Liver (tissue), 9 donors: ENCODE results near the gene ZCCHC14. TPM values are rescaled to one million over a fixed set of nuclear protein-coding genes. Genes with fewer than 3 reads are reported as not detected.

Experiments
- DNase-seq: peaks from one replicate; pipeline ENCODE4 v3.0.0-alpha.2; 2017; ENCODE audit warnings: low spot score
- H3K27ac ChIP-seq, 2 donors: one replicate each; pipeline ENCODE4 v1.7.0; 2013; ENCODE audit warnings: inconsistent platforms in 2 of 2, low read length in 2 of 2, control low read depth in 1 of 2, low read depth in 1 of 2, mild to moderate bottlenecking in 1 of 2
- H3K27me3 ChIP-seq, 4 donors: one replicate each; pipeline versions ENCODE4 v1.6.1 to v1.7.0; 2013; ENCODE audit warnings: low read length in 3 of 4, inconsistent platforms in 1 of 4, mild to moderate bottlenecking in 1 of 4, moderate library complexity in 1 of 4; ENCODE audit not compliant: control insufficient read depth in 4 of 4, insufficient read depth in 4 of 4
- H3K36me3 ChIP-seq, 4 donors: one replicate each; pipeline versions ENCODE4 v1.6.1 to v1.7.0; 2013; ENCODE audit warnings: low read length in 3 of 4, mild to moderate bottlenecking in 3 of 4, low read depth in 1 of 4, moderate library complexity in 1 of 4; ENCODE audit not compliant: control insufficient read depth in 4 of 4, insufficient read depth in 3 of 4
- H3K4me1 ChIP-seq, 4 donors: one replicate each; pipeline versions ENCODE4 v1.6.1 to v1.7.0; 2013; ENCODE audit warnings: low read length in 3 of 4, mild to moderate bottlenecking in 3 of 4, moderate library complexity in 1 of 4; ENCODE audit not compliant: control insufficient read depth in 4 of 4, insufficient read depth in 4 of 4
- H3K4me3 ChIP-seq, 3 donors: one replicate each; pipeline versions ENCODE4 v1.6.1 to v1.7.0; 2013; ENCODE audit warnings: low read length in 3 of 3, control low read depth in 1 of 3, low read depth in 1 of 3, mild to moderate bottlenecking in 1 of 3
- H3K9ac ChIP-seq, 2 donors: one replicate each; pipeline ENCODE4 v1.7.0; 2013; ENCODE audit warnings: low read length in 2 of 2, mild to moderate bottlenecking in 2 of 2, moderate library complexity in 2 of 2, control low read depth in 1 of 2, low read depth in 1 of 2
- H3K9me3 ChIP-seq, 4 donors: one replicate each; pipeline versions ENCODE4 v1.6.1 to v1.7.0; 2013; ENCODE audit warnings: low read length in 3 of 4; ENCODE audit not compliant: control insufficient read depth in 4 of 4
- ATF3 ChIP-seq: IDR thresholded peaks from 2 replicates; pipeline ENCODE4 v1.6.1; 2016; ENCODE audit warnings: antibody characterized with exemption
- CTCF ChIP-seq: fragments of 150-350 bp; IDR thresholded peaks from 2 replicates; pipeline ENCODE4 v1.5.1; 2017; ENCODE audit warnings: improper control_type of control experiment, low read depth, low read length; ENCODE audit not compliant: missing input control
- EGR1 ChIP-seq, 2 donors: IDR thresholded peaks; 2 replicates each; pipeline ENCODE4 v1.6.1; 2016 to 2018; ENCODE audit warnings: antibody characterized with exemption in 2 of 2, low read depth in 2 of 2
- GABPA ChIP-seq, 2 donors: IDR thresholded peaks in 1 of 2; conservative IDR thresholded peaks in 1 of 2; 2 replicates each; pipeline ENCODE4 v1.6.1; 2016; ENCODE audit warnings: antibody characterized with exemption in 2 of 2, mild to moderate bottlenecking in 1 of 2, moderate library complexity in 1 of 2
- HNF4A ChIP-seq, 2 donors: conservative IDR thresholded peaks; 2 replicates each; pipeline ENCODE4 v1.6.1; 2016; ENCODE audit warnings: antibody characterized with exemption in 2 of 2, mild to moderate bottlenecking in 2 of 2
- JUND ChIP-seq, 2 donors: IDR thresholded peaks; 2 replicates each; pipeline ENCODE4 v1.6.1; 2016; ENCODE audit warnings: antibody characterized with exemption in 2 of 2
- NR2F2 ChIP-seq: IDR thresholded peaks from 2 replicates; pipeline ENCODE4 v1.6.1; 2016; ENCODE audit warnings: antibody characterized with exemption
- RXRA ChIP-seq, 2 donors: IDR thresholded peaks; 2 replicates each; pipeline ENCODE4 v1.6.1; 2017 to 2018; ENCODE audit warnings: antibody characterized with exemption in 2 of 2, mild to moderate bottlenecking in 1 of 2
- SP1 ChIP-seq: IDR thresholded peaks from 2 replicates; pipeline ENCODE4 v1.6.1; 2018; ENCODE audit warnings: antibody characterized with exemption, mild to moderate bottlenecking
- TAF1 ChIP-seq: conservative IDR thresholded peaks from 2 replicates; pipeline ENCODE4 v1.6.1; 2016; ENCODE audit warnings: antibody characterized with exemption, mild to moderate bottlenecking
- YY1 ChIP-seq: IDR thresholded peaks from 2 replicates; pipeline ENCODE4 v1.6.1; 2016; ENCODE audit warnings: antibody characterized with exemption, mild to moderate bottlenecking
- WGBS: extraction: QIAGEN DNeasy Blood & Tissue Kit; methylation state at CpG from one replicate; pipeline ENCODE4 v1.1.7; 2013; 5-methylcytosine and 5-hydroxymethylcytosine counted together
- polyA plus RNA-seq, 2 donors: library from polyadenylated mRNA; stranded (reverse) in 1 of 2; unstranded in 1 of 2; fragments of 200-250 nt in 1 of 2; fragments of >200 nt in 1 of 2; fragmentation: Nextera tagmentation in 1 of 2; extraction: Ambion mirVana in 1 of 2; gene quantifications; one replicate each; pipeline versions ENCODE4 v1.2.1 to v1.2.3, GENCODE V29; 2013 to 2015
- total RNA-seq, 2 donors: library from RNA; depleted of rRNA; stranded (reverse); fragments of >200 nt; gene quantifications; one replicate each; pipeline ENCODE4 v1.2.3, GENCODE V29; 2014
- TF ChIP-seq, protein P1 (sequence below): IDR thresholded peaks from 2 replicates; pipeline ENCODE4 v1.6.1; 2016; ENCODE audit warnings: antibody characterized with exemption, mild to moderate bottlenecking
- donor health status: healthy.
- donor health status: healthy.
- donor health status: healthy.
- donor health status: healthy.
- donor health status: healthy.

ZCCHC14 gene
- total and polyA plus RNA-seq, 4 donors, result 6.3 to 21.7 (median 8.0) TPM

GRCh38 chr16:87457709-87458423 lies 35.0 kb downstream of the ZCCHC14 start:
- no peak for TF ChIP-seq CTCF
- TF ChIP-seq, protein P1, sequence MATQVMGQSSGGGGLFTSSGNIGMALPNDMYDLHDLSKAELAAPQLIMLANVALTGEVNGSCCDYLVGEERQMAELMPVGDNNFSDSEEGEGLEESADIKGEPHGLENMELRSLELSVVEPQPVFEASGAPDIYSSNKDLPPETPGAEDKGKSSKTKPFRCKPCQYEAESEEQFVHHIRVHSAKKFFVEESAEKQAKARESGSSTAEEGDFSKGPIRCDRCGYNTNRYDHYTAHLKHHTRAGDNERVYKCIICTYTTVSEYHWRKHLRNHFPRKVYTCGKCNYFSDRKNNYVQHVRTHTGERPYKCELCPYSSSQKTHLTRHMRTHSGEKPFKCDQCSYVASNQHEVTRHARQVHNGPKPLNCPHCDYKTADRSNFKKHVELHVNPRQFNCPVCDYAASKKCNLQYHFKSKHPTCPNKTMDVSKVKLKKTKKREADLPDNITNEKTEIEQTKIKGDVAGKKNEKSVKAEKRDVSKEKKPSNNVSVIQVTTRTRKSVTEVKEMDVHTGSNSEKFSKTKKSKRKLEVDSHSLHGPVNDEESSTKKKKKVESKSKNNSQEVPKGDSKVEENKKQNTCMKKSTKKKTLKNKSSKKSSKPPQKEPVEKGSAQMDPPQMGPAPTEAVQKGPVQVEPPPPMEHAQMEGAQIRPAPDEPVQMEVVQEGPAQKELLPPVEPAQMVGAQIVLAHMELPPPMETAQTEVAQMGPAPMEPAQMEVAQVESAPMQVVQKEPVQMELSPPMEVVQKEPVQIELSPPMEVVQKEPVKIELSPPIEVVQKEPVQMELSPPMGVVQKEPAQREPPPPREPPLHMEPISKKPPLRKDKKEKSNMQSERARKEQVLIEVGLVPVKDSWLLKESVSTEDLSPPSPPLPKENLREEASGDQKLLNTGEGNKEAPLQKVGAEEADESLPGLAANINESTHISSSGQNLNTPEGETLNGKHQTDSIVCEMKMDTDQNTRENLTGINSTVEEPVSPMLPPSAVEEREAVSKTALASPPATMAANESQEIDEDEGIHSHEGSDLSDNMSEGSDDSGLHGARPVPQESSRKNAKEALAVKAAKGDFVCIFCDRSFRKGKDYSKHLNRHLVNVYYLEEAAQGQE, result no peak
- TF ChIP-seq TAF1, result no peak
- no peak for TF ChIP-seq JUND (IDR thresholded peaks at IDR 0.05)
- TF ChIP-seq ATF3, result no peak
- TF ChIP-seq EGR1 (IDR thresholded peaks at IDR 0.05; ENCODE audit: low read depth in 2 of 2), result no peak
- no peak for TF ChIP-seq RXRA (IDR thresholded peaks at IDR 0.05)
- no peak for TF ChIP-seq NR2F2
- TF ChIP-seq HNF4A (conservative IDR thresholded peaks at IDR 0.05), result no peak
- H3K36me3 ChIP-seq, result peaks cover 6 to 23% (median 16%) of the 10 kb centered on the region in 4 donors
- DNase-seq, result no peak
- no peak overlapping the region for H3K4me3 ChIP-seq
- H3K9me3 ChIP-seq, result no peaks in the 10 kb centered on the region
- H3K9ac ChIP-seq, result peak overlapping the region in 1 of 2 donors; percentile 21
- no peaks in the 10 kb centered on the region for H3K27me3 ChIP-seq
- WGBS, result 83% methylated on average over 22 of the region's 22 CpGs
- peaks cover 5 to 29% (median 19%) of the 10 kb centered on the region in 4 donors for H3K4me1 ChIP-seq
- peak overlapping the region; percentile 50 to 73 for H3K27ac ChIP-seq

DNA sequence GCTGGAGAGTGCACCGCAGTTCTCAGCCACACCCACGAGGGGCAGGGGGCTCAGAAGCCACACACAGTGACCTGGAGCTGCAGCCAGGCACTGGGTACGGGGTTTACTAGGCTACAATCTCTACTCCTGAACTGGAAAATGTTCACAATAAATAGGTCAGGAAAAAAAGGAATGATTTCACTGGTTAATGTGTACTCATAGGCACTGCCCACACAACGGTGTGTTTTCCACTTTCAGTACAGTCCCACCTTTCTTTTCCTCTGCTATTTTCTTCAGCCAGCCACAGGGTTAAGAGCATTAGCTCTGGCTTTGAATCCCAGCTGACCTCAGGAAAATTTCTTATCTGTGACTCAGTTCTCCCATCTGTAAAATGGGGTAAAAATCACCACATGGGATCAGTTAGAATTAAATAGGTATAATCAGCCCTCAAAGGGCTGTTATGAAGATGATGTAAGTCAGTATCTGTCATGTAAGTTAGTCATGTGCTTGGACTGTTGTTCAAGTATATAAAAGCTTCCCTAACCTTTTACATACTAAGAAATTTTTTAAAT lies 35.7 kb downstream of the ZCCHC14 start:
- peak; percentile 18 to 24 for TF ChIP-seq HNF4A (conservative IDR thresholded peaks at IDR 0.05)
- no peak for TF ChIP-seq GABPA (IDR thresholded peaks at IDR 0.05 in 1 of 2, conservative IDR thresholded peaks at IDR 0.05 in 1 of 2)
- no peak for TF ChIP-seq YY1
- no peak for TF ChIP-seq CTCF
- peak; percentile 46 to 62 for TF ChIP-seq RXRA (IDR thresholded peaks at IDR 0.05)
- peak; percentile 56 for TF ChIP-seq SP1
- no peak for TF ChIP-seq ATF3
- Histone ChIP-seq H3K9me3 (no peaks in the 10 kb centered on the region), H3K36me3 (peaks cover 6 to 28% (median 18%) of the 10 kb centered on the region in 4 donors), H3K27ac (peak overlapping the region; percentile 50 to 73), H3K4me1 (peaks cover 5 to 29% (median 19%) of the 10 kb centered on the region in 4 donors), H3K9ac (peak overlapping the region in 1 of 2 donors; percentile 66), H3K4me3 (no peak overlapping the region), H3K27me3 (no peaks in the 10 kb centered on the region)
- no peak for DNase-seq
- WGBS, result 33% methylated on average over 4 of the region's 4 CpGs
